Transverse colon (tissue), 4 donors: Measurements from ENCODE around the gene IGSF21.

Source experiments
- EP300 ChIP-seq: sonication (generic); formaldehyde crosslinking; IDR thresholded peaks from one replicate; pipeline ENCODE4 v1.6.1; 2017; ENCODE audit warnings: antibody characterized with exemption, low read depth
- POLR2A ChIP-seq: fragments of 450-650 bp; IDR thresholded peaks from one replicate; pipeline ENCODE4 v1.6.1; 2016; ENCODE audit warnings: antibody characterized with exemption, mild to moderate bottlenecking, moderate library complexity
- POLR2AphosphoS5 ChIP-seq, 3 donors: sonication (generic); formaldehyde crosslinking; IDR thresholded peaks; one replicate each; pipeline ENCODE4 v1.6.1; 2016; ENCODE audit warnings: antibody characterized with exemption in 3 of 3
- TF ChIP-seq, protein P1 (sequence below), 5 experiments: fragments of 200-600 bp in 3 of 5; fragments of 450-650 bp in 2 of 5; sonication (generic) in 3 of 5; IDR thresholded peaks; 1 replicate in 2 of 5; 2 replicates in 3 of 5; pipeline ENCODE4 v1.5.1; 2016 to 2017; ENCODE audit warnings: antibody characterized with exemption in 5 of 5, inconsistent platforms in 3 of 5, mild to moderate bottlenecking in 2 of 5, moderate library complexity in 1 of 5

DNA sequence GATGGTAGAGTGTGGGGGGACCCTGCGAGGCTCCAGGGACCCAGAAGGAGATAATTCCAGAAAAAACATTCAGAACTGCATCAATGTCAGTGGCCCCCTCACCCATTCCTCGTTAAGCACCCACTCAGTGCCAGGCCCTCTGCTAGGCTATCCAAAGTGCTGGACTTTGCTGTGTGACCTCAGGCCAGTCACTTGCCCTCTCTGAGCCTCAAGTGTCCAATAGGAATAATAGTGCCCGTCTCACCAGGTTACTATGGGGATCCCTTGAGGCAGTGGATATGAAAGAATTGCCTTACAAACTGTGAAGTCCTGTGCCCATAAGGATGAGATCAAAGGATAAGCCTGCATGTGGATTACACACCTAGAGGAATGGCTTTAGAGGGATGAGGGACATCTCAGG, 83.4 kb downstream of the IGSF21 start:
- TF ChIP-seq, protein P1, sequence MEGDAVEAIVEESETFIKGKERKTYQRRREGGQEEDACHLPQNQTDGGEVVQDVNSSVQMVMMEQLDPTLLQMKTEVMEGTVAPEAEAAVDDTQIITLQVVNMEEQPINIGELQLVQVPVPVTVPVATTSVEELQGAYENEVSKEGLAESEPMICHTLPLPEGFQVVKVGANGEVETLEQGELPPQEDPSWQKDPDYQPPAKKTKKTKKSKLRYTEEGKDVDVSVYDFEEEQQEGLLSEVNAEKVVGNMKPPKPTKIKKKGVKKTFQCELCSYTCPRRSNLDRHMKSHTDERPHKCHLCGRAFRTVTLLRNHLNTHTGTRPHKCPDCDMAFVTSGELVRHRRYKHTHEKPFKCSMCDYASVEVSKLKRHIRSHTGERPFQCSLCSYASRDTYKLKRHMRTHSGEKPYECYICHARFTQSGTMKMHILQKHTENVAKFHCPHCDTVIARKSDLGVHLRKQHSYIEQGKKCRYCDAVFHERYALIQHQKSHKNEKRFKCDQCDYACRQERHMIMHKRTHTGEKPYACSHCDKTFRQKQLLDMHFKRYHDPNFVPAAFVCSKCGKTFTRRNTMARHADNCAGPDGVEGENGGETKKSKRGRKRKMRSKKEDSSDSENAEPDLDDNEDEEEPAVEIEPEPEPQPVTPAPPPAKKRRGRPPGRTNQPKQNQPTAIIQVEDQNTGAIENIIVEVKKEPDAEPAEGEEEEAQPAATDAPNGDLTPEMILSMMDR (IDR thresholded peaks at IDR 0.05): no peak
- no peak for TF ChIP-seq POLR2A
- no peak for TF ChIP-seq POLR2AphosphoS5 (IDR thresholded peaks at IDR 0.05)
- no peak for TF ChIP-seq EP300
